Calu3 (cell line): Measurements from ENCODE around the gene MRPL20. TPM values are rescaled to one million over a fixed set of nuclear protein-coding genes. Genes with fewer than 3 reads are reported as not detected.

Experiments
- BruUV-seq: library from RNA; stranded (reverse); fragments of 400-500 nt; replicated peaks from 2 replicates; lab custom pipeline; 2021; lab: Mats Ljungman, UMichigan
- CTCF ChIA-PET: fragments of 300-600 bp; sonication (Branson Sonifier 250); formaldehyde crosslinking; loops from one replicate; lab custom pipeline; 2022; ENCODE audit warnings: antibody characterized with exemption; lab: Charles Lee
- DNase-seq: peaks from one replicate; pipeline ENCODE4 v3.0.0; 2022
- H3K27ac Mint-ChIP-seq: one replicate; pipeline ENCODE4 v1.8.0; 2022; ENCODE audit warnings: mixed read lengths; ENCODE audit not compliant: unreplicated experiment
- H3K27me3 Mint-ChIP-seq: one replicate; pipeline ENCODE4 v1.8.0; 2022; ENCODE audit warnings: mixed read lengths; ENCODE audit not compliant: unreplicated experiment
- H3K36me3 Mint-ChIP-seq: one replicate; pipeline ENCODE4 v1.8.0; 2022; ENCODE audit warnings: mild to moderate bottlenecking, moderate library complexity, mixed read lengths; ENCODE audit not compliant: insufficient read depth, unreplicated experiment
- H3K4me1 Mint-ChIP-seq: one replicate; pipeline ENCODE4 v1.8.0; 2022; ENCODE audit warnings: mild to moderate bottlenecking, low read depth, mixed read lengths; ENCODE audit not compliant: unreplicated experiment
- H3K4me3 Mint-ChIP-seq: one replicate; pipeline ENCODE4 v1.8.0; 2022; ENCODE audit warnings: mild to moderate bottlenecking, low read depth, moderate library complexity, mixed read lengths; ENCODE audit not compliant: unreplicated experiment
- H3K9me3 Mint-ChIP-seq: one replicate; pipeline ENCODE4 v1.8.0; 2022; ENCODE audit warnings: low read depth, mixed read lengths; ENCODE audit not compliant: unreplicated experiment
- intact Hi-C: fragments of 100-400 bp; cut with micrococcal nuclease; formaldehyde crosslinking; loops from one replicate; pipeline ENCODE4 v1.10.0; 2022; ENCODE audit not compliant: unreplicated experiment
- total RNA-seq: library from RNA; stranded (reverse); gene quantifications from 2 replicates; pipeline ENCODE4 v1.2.3, GENCODE V29; 2022
- TF ChIP-seq, protein P1 (sequence below): fragments of 200-600 bp; IDR thresholded peaks from one replicate; pipeline ENCODE4 v1.8.0; 2022; ENCODE audit warnings: antibody characterized with exemption; ENCODE audit not compliant: unreplicated experiment

Gene MRPL20
- total RNA-seq, 1 experiment from 2014 or later: 81.2 TPM

DNA sequence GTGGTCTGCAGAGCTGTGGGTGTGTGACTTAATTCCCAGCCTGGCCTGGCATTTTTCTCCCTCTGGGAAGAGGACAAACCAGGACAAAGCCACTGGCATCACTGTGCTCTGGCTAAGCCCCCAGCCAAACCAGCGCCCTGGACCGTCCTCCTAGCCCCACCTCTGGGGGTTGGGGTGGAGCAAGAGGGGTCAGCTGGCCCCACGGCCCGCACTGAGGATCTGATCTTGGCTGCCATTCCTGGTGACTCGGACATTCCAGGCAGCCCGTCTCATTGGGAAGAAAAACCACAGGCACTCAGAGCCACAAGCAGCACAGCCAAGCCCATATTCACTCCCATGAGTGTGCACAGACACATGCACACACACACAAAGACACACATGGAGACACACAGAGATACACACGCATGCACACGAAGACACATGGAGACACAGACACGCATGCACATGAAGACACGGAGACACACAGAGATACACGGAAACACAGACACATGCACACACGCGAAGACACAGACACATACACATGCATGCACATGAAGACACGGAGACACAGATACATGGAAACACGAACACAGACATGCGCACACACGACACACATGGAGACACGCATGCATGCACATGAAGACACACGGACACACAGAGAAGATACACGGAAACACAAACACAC is 46.5 kb downstream of the MRPL20 start:
- Mint-ChIP-seq H3K36me3 (peaks cover 6% of the 10 kb centered on the region), H3K4me3 (no peak overlapping the region), H3K27me3 (peaks cover 14% of the 10 kb centered on the region), H3K27ac (no peak overlapping the region), H3K9me3 (peaks cover 4% of the 10 kb centered on the region), H3K4me1 (peaks cover 10% of the 10 kb centered on the region)
- CTCF ChIA-PET: no interaction called here
- BruUV-seq: no TSS peak
- TF ChIP-seq, protein P1, sequence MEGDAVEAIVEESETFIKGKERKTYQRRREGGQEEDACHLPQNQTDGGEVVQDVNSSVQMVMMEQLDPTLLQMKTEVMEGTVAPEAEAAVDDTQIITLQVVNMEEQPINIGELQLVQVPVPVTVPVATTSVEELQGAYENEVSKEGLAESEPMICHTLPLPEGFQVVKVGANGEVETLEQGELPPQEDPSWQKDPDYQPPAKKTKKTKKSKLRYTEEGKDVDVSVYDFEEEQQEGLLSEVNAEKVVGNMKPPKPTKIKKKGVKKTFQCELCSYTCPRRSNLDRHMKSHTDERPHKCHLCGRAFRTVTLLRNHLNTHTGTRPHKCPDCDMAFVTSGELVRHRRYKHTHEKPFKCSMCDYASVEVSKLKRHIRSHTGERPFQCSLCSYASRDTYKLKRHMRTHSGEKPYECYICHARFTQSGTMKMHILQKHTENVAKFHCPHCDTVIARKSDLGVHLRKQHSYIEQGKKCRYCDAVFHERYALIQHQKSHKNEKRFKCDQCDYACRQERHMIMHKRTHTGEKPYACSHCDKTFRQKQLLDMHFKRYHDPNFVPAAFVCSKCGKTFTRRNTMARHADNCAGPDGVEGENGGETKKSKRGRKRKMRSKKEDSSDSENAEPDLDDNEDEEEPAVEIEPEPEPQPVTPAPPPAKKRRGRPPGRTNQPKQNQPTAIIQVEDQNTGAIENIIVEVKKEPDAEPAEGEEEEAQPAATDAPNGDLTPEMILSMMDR: no peak
- DNase-seq: no peak
- intact Hi-C loops: no loop called here

DNA sequence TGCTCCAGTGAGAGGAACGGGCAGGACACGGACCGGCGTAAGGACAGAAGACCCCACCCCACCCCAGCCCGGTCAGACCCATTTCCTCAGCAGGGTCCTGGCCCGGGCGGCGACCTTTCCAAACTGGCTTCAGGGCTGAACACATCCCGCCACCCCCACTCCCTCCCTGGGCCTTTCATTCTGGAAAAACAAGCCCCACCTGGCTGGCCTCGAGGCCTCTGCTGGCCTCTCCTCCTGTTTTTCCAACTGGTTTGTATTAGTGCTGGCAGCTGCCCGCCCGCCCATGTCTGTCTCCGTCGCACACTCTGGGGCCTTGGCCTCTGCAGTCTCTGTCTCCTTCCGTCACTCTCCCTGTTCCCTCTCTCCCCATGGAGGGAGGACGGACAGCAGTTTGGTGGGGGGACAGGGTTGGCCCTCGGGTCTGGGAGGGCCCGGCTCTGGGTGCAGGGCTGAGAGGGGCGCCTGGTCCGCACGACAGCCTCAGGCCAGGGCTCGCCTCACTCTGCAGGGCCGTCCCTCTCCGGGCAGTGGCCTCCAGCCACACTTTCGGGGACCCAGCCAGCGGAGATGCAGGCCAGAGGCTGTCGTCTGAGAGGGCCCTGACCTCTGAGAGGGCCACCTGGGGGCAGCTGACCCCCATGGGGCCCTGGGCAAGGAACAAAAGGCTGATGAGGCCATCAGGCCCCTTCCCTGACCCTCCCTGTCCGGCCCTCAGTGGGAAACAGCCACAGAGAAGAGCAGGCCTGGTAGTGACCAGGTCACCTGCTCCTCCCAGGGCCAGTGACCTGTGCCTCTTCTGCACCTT is 47.2 kb downstream of the MRPL20 start:
- H3K4me3 Mint-ChIP-seq: no peak overlapping the region
- DNase-seq: no peak

GRCh38 chr1:1359308-1359663 is 47.8 kb downstream of the MRPL20 start:
- intact Hi-C loops: no loop called here
- H3K4me3 Mint-ChIP-seq: no peak overlapping the region
- CTCF ChIA-PET: no interaction called here

More for the DNA sequence above, 47.2 kb downstream of the MRPL20 start:
- TF ChIP-seq, protein P1: no peak
- peaks cover 14% of the 10 kb centered on the region for H3K27me3 Mint-ChIP-seq
- CTCF ChIA-PET: no interaction called here
- BruUV-seq: no TSS peak
- peaks cover 6% of the 10 kb centered on the region for H3K36me3 Mint-ChIP-seq
- peaks cover 4% of the 10 kb centered on the region for H3K9me3 Mint-ChIP-seq
- H3K4me1 Mint-ChIP-seq: peaks cover 10% of the 10 kb centered on the region
- intact Hi-C loops: no loop called here
- no peak overlapping the region for H3K27ac Mint-ChIP-seq

DNA sequence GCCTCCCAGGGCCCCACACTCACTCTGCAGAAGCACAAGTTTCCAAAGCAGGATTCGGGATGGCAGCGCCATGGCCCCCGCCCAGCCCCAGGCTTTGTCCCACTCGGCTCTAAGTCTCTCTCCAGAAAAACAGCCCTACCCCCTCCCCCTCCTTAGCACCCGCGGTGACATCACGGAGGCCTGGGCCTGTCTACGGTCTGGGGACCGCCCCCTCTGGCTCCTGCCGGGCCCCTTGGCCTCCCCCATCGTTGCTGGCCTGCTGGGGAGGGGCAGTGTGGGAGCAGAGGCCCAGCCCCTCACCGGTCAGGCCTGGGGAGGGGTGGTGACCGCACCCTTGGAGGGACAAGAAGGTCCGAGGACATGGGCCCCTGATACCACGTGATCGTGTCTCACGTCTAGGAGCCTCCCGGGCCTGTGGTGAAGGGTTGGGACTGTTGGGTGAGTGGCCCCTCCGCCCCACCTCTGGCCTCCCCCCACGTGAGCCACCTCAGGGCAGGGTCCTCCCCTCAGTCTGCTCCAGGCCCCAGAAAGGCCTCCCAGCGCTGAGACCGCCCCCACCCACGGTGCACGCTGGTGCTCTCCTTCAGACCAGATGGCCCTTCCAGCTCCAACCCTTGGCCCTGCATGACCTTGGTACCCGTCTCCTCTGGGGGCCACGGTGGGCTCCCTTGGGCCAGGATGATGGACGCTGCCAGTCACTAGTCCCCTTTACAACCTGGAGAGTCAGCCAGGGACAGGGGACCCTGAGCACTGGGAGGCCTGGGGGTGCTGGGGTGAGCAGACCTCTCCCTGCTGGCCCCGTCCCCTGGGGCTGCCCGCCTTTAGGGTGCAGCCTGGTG is 48.4 kb downstream of the MRPL20 start, which contains the start of gene MXRA8:
MXRA8 (minus strand) TSS at position 123 of the 839 bp plus-strand sequence; CDS start at position 72, 51 bp downstream.
- Mint-ChIP-seq H3K4me1 (peaks cover 10% of the 10 kb centered on the region), H3K4me3 (no peak within 1 kb of the TSS), H3K9me3 (peaks cover 4% of the 10 kb centered on the region), H3K27ac (no peak within 1 kb of the TSS), H3K36me3 (peaks cover 6% of the 10 kb centered on the region), H3K27me3 (peaks cover 14% of the 10 kb centered on the region)
- no TSS peak for BruUV-seq
- DNase-seq: no peak
- TF ChIP-seq, protein P1: no peak
- CTCF ChIA-PET: no interaction called here
- intact Hi-C loops: no loop called here

More at GRCh38 chr1:1359308-1359663, 47.8 kb downstream of the MRPL20 start:
- H3K27me3 Mint-ChIP-seq: peaks cover 14% of the 10 kb centered on the region
- peaks cover 6% of the 10 kb centered on the region for H3K36me3 Mint-ChIP-seq
- H3K9me3 Mint-ChIP-seq: peaks cover 4% of the 10 kb centered on the region
- no peak for DNase-seq
- H3K4me1 Mint-ChIP-seq: peaks cover 10% of the 10 kb centered on the region
- no TSS peak for BruUV-seq
- TF ChIP-seq, protein P1: no peak
- no peak overlapping the region for H3K27ac Mint-ChIP-seq
